Naive B cell (primary cell): ENCODE measurements around the gene PLCXD1. TPM values are rescaled to one million over a fixed set of nuclear protein-coding genes. Genes with fewer than 3 reads are reported as not detected.
"Not testable (repeated sequence)": the region's sequence is repeated elsewhere in the genome, so short reads cannot be mapped to it uniquely, and the experiment has no call there.

Experiments used
- ATAC-seq, 2 donors: fragments of 150-1000 bp; cut with Tn5 transposase; 2 replicates each; pipeline ENCODE4 v1.10.0; 2021; ENCODE audit warnings: low read depth in 2 of 2, mild to moderate bottlenecking in 2 of 2, moderate library complexity in 2 of 2
- DNase-seq: peaks from one replicate; pipeline ENCODE4 v3.0.0; 2022
- H3K27ac Mint-ChIP-seq, 6 donors: one replicate each; pipeline ENCODE4 v1.8.0; 2020 to 2022; ENCODE audit warnings: mild to moderate bottlenecking in 6 of 6, mixed read lengths in 6 of 6, moderate library complexity in 5 of 6, inconsistent platforms in 2 of 6
- H3K27me3 Mint-ChIP-seq, 3 donors: one replicate each; pipeline ENCODE4 v1.8.0; 2021 to 2022; ENCODE audit warnings: mixed read lengths in 3 of 3, mild to moderate bottlenecking in 1 of 3
- H3K36me3 Mint-ChIP-seq, 2 donors: one replicate each; pipeline ENCODE4 v1.8.0; 2020 to 2022; ENCODE audit warnings: mixed read lengths in 2 of 2, inconsistent platforms in 1 of 2, mild to moderate bottlenecking in 1 of 2
- H3K4me1 Mint-ChIP-seq, 3 donors: one replicate each; pipeline ENCODE4 v1.8.0; 2020 to 2022; ENCODE audit warnings: mixed read lengths in 3 of 3, inconsistent platforms in 1 of 3, mild to moderate bottlenecking in 1 of 3, moderate library complexity in 1 of 3
- H3K4me3 Mint-ChIP-seq, 8 donors: one replicate each; pipeline ENCODE4 v1.8.0; 2020 to 2022; ENCODE audit warnings: mild to moderate bottlenecking in 8 of 8, mixed read lengths in 8 of 8, moderate library complexity in 8 of 8, inconsistent platforms in 2 of 8
- H3K9me3 Mint-ChIP-seq, 7 donors: one replicate each; pipeline ENCODE4 v1.8.0; 2020 to 2022; ENCODE audit warnings: mixed read lengths in 7 of 7, mild to moderate bottlenecking in 5 of 7, inconsistent platforms in 2 of 7, moderate library complexity in 1 of 7
- polyA plus RNA-seq, 6 donors: library from polyadenylated mRNA; unstranded; fragments of 300-500 nt; fragmentation: Illumina TruSeq; gene quantifications; one replicate each; pipeline ENCODE4 v1.2.3, GENCODE V29; 2021; ENCODE audit warnings: low read depth in 6 of 6

PLCXD1 gene
- polyA plus RNA-seq, 6 donors from 2014 or later = 2.6 to 6.5 (median 4.8) TPM; not detected in 1

- H3K27ac Mint-ChIP-seq = peak overlapping the region in 2 of 6 donors; percentile 69 to 70
- ATAC-seq (no peak), DNase-seq (no peak)
- H3K4me1 Mint-ChIP-seq = peaks cover 7 to 22% (median 8%) of the 10 kb centered on the region in 3 donors
- no peaks in the 10 kb centered on the region for H3K36me3 Mint-ChIP-seq
- H3K27me3 Mint-ChIP-seq = peaks cover 0 to 21% (median 0%) of the 10 kb centered on the region in 3 donors
- peak overlapping the region; percentile 43 to 92 (median 81) for H3K4me3 Mint-ChIP-seq
- H3K9me3 Mint-ChIP-seq = no peaks in the 10 kb centered on the region
Measured at GRCh38 chrX:274904-275475, 6.2 kb upstream of the PLCXD1 start.

GRCh38 chrX:275476-275966 lies 5.7 kb upstream of the PLCXD1 start:
- Mint-ChIP-seq H3K27ac (peak overlapping the region in 2 of 6 donors; percentile 69 to 70), H3K4me1 (peaks cover 7 to 22% (median 8%) of the 10 kb centered on the region in 3 donors), H3K4me3 (peak overlapping the region; percentile 43 to 92 (median 82)), H3K9me3 (no peaks in the 10 kb centered on the region), H3K36me3 (no peaks in the 10 kb centered on the region), H3K27me3 (peaks cover 0 to 21% (median 0%) of the 10 kb centered on the region in 3 donors)
- peak in 1 of 2 donors; percentile 17 for ATAC-seq
- DNase-seq = no peak

DNA sequence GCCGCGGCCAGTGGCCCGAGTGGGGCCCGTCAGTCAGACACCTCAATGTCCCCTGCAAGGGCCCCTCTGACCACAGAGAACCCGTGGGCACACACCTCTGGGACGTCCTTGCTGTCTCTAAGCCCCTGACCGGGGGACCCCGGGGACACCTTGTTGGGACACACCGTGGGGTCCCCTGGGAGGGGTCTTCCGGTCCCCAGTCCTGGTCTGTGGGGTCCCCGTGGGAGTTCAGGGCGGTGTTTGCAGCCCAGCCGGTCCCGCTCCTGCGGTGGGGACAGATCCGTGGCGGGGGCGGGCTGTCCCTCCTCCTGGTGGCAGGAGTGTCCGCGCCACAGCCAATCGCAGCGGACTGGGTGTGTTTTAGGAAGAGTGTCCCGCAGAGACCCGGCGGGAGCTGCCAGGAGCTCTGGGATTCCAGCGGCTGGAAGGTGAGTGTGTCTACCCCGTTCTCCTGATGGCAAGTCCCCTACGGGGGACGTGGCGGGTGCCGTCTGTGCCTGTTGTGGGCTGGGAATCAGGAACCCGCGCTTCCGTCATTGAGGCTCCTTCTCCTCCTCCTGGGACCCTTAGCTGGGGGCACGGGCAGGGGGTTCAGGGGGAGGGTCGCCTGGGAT lies 5.1 kb upstream of the PLCXD1 start:
- Mint-ChIP-seq H3K27ac (no peak overlapping the region), H3K9me3 (no peaks in the 10 kb centered on the region), H3K4me3 (peak overlapping the region; percentile 61 to 91 (median 84)), H3K4me1 (peaks cover 7 to 22% (median 8%) of the 10 kb centered on the region in 3 donors), H3K27me3 (peaks cover 0 to 21% (median 0%) of the 10 kb centered on the region in 3 donors), H3K36me3 (no peaks in the 10 kb centered on the region)
- DNase-seq (peak; percentile 35), ATAC-seq (peak; percentile 70 to 75)

GRCh38 chrX:276581-277201 lies 4.5 kb upstream of the PLCXD1 start:
- peak overlapping the region in 1 of 6 donors; percentile 47 for H3K27ac Mint-ChIP-seq

DNA sequence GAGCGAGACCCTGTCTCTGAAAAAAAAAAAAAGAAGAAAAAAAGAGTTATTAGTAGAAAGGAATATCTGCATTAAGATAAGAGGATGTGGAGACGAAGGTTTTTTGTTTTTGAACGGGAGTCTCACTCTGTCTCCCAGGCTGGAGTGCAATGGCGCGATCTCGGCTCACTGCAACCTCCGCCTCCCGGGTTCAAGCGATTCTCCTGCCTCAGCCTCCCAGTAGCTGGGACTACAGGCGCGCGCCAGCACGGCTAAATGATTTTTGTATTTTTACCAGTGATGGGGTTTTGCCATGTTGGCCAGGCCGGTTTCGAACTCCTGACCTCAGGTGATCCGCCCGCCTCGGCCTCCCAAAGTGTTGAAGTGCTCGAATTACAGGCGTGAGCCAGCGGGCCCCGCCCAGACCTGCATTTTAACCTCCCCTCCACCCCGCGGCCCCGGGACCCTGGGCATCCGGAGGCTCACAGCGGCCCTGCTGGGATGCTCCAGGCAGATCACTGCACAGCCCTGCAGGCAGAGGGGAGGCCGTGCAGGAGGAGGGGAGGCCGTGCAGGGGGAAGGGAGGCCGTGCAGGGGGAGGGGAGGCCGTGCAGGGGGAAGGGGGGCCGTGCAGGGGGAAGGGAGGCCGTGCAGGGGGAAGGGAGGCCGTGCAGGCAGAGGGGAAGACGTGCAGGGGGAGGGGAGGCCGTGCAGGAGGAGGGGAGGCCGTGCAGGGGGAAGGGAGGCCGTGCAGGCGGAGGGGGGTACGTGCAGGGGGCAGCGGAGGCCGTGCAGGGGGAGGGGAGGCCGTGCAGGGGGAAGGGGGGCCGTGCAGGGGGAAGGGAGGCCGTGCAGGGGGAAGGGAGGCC lies 1.2 kb upstream of the PLCXD1 start:
- H3K9me3 Mint-ChIP-seq, ATAC-seq, H3K27ac Mint-ChIP-seq, DNase-seq, H3K36me3 Mint-ChIP-seq: not testable (repeated sequence)
- peak overlapping the region in 5 of 8 donors; percentile 21 to 83 (median 59) for H3K4me3 Mint-ChIP-seq
- peaks cover 5 to 32% (median 32%) of the 10 kb centered on the region in 3 donors for H3K4me1 Mint-ChIP-seq
- H3K27me3 Mint-ChIP-seq = peaks cover 0 to 21% (median 0%) of the 10 kb centered on the region in 3 donors

More at GRCh38 chrX:276581-277201, 4.5 kb upstream of the PLCXD1 start:
- DNase-seq (no peak), ATAC-seq (peak; percentile 53 to 57)
- Mint-ChIP-seq H3K27me3 (peaks cover 0 to 21% (median 0%) of the 10 kb centered on the region in 3 donors), H3K4me1 (peaks cover 7 to 22% (median 14%) of the 10 kb centered on the region in 3 donors), H3K4me3 (peak overlapping the region; percentile 61 to 91 (median 84)), H3K36me3 (no peaks in the 10 kb centered on the region), H3K9me3 (no peaks in the 10 kb centered on the region)

DNA sequence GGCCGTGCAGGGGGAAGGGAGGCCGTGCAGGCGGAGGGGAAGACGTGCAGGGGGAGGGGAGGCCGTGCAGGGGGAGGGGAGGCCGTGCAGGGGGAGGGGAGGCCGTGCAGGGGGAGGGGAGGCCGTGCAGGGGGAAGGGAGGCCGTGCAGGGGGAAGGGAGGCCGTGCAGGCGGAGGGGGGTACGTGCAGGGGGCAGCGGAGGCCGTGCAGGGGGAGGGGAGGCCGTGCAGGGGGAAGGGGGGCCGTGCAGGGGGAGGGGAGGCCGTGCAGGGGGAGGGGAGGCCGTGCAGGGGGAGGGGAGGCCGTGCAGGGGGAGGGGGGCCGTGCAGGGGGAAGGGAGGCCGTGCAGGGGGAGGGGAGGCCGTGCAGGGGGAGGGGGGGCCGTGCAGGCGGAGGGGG lies 459 bp upstream of the PLCXD1 start:
- H3K4me1 Mint-ChIP-seq = peaks cover 0 to 29% (median 27%) of the 10 kb centered on the region in 3 donors
- H3K4me3 Mint-ChIP-seq, H3K9me3 Mint-ChIP-seq, H3K27ac Mint-ChIP-seq, H3K36me3 Mint-ChIP-seq, DNase-seq, ATAC-seq: not testable (repeated sequence)
- peaks cover 0 to 21% (median 0%) of the 10 kb centered on the region in 3 donors for H3K27me3 Mint-ChIP-seq

GRCh38 chrX:282000-282681 lies 960 bp downstream of the PLCXD1 start:
- ATAC-seq, H3K9me3 Mint-ChIP-seq, H3K36me3 Mint-ChIP-seq, DNase-seq: not testable (repeated sequence)
- Mint-ChIP-seq H3K27me3 (peaks cover 0 to 13% (median 0%) of the 10 kb centered on the region in 3 donors), H3K4me3 (peak overlapping the region in 6 of 8 donors; percentile 38 to 79 (median 54)), H3K27ac (peak overlapping the region in 1 of 6 donors; percentile 89), H3K4me1 (peaks cover 3 to 30% (median 22%) of the 10 kb centered on the region in 3 donors)

- DNase-seq = peak; percentile 85
- Mint-ChIP-seq H3K27ac (peak overlapping the region; percentile 69 to 98 (median 94)), H3K4me3 (peak overlapping the region; percentile 84 to 99 (median 94)), H3K9me3 (no peaks in the 10 kb centered on the region), H3K4me1 (peaks cover 3 to 30% (median 22%) of the 10 kb centered on the region in 3 donors), H3K36me3 (no peaks in the 10 kb centered on the region), H3K27me3 (peaks cover 0 to 7% (median 0%) of the 10 kb centered on the region in 3 donors)
- ATAC-seq = peak; percentile 98 to 99
Measured at GRCh38 chrX:283115-283845, 2.1 kb downstream of the PLCXD1 start.

DNA sequence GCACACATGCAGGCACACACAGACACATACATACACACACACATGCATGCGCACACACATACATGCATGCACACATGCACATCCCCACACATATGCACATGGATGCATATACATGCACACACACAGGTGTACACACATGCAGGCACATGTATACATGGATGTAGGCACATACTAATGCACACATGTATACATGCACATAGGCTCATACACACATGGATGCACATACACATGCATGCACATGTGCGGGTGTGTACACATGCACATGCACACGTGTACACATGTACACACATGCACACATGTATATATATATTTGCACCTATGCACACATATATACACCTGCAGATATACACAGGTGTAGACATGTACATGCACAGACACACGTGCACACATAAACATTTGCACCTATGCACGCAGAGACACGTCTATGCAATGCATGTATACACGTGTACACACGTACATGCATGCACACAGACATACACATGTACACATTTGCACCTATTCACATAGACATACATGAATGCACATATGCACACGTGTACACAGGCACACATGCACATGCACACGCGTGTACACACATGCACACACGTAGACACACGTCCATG lies 4.0 kb downstream of the PLCXD1 start:
- peak overlapping the region in 6 of 8 donors; percentile 2 to 92 (median 35) for H3K4me3 Mint-ChIP-seq
- no peak overlapping the region for H3K27ac Mint-ChIP-seq
- no peaks in the 10 kb centered on the region for H3K27me3 Mint-ChIP-seq
- H3K36me3 Mint-ChIP-seq = no peaks in the 10 kb centered on the region
- ATAC-seq (no peak), DNase-seq (no peak)
- H3K9me3 Mint-ChIP-seq = no peaks in the 10 kb centered on the region
- H3K4me1 Mint-ChIP-seq = peaks cover 3 to 30% (median 17%) of the 10 kb centered on the region in 3 donors

GRCh38 chrX:287670-288069 lies 6.5 kb downstream of the PLCXD1 start:
- Mint-ChIP-seq H3K27ac (no peak overlapping the region), H3K4me1 (peaks cover 3 to 18% (median 17%) of the 10 kb centered on the region in 3 donors), H3K27me3 (no peaks in the 10 kb centered on the region), H3K9me3 (no peaks in the 10 kb centered on the region), H3K36me3 (no peaks in the 10 kb centered on the region), H3K4me3 (no peak overlapping the region)
- ATAC-seq (no peak), DNase-seq (no peak)

- H3K9me3 Mint-ChIP-seq = peaks cover 0 to 2% (median 0%) of the 10 kb centered on the region in 7 donors
- peak overlapping the region in 1 of 6 donors; percentile 70 for H3K27ac Mint-ChIP-seq
- no peaks in the 10 kb centered on the region for H3K27me3 Mint-ChIP-seq
- ATAC-seq = no peak
- no peak for DNase-seq
- peaks cover 3 to 20% (median 17%) of the 10 kb centered on the region in 3 donors for H3K4me1 Mint-ChIP-seq
- H3K4me3 Mint-ChIP-seq = no peak overlapping the region
- H3K36me3 Mint-ChIP-seq = peaks cover 2 to 3% of the 10 kb centered on the region in 2 donors
Measured at GRCh38 chrX:288561-288991, 7.4 kb downstream of the PLCXD1 start.
